ENCODE data around the gene NIPAL3. TPM values are rescaled to one million over a fixed set of nuclear protein-coding genes. Genes with fewer than 3 reads are reported as not detected.

NIPAL3 gene
- total RNA-seq, 1 experiment from 2014 or later = 7.7 TPM

GRCh38 chr1:24455272-24455671 is 39.7 kb downstream of the NIPAL3 start:
- Histone ChIP-seq H2BK5ac (ENCODE audit: insufficient read length, low read length) (no peak overlapping the region), H2BK20ac (ENCODE audit: low read depth, low read length, poor library complexity, severe bottlenecking) (no peak overlapping the region), H3K56ac (ENCODE audit: insufficient read length, low read depth, low read length) (no peak overlapping the region), H2AK5ac (ENCODE audit: insufficient read length, low read length) (no peak overlapping the region), H3K18ac (ENCODE audit: insufficient read length, low read depth, low read length) (no peak overlapping the region), H3K14ac (ENCODE audit: insufficient read depth, low read length) (no peak overlapping the region), H3T11ph (ENCODE audit: low read length) (no peak overlapping the region), H2AFZ (ENCODE audit: low read length) (no peak overlapping the region), H4K8ac (replicated peaks; ENCODE audit: insufficient read length, low read depth, low read length) (no peak overlapping the region), H3K4ac (ENCODE audit: low read depth, low read length) (no peak overlapping the region), H3K9ac (ENCODE audit: extremely low read depth, insufficient read length, low read length) (no peak overlapping the region), H3K27me3 (ENCODE audit: insufficient read depth, low read length) (no peaks in the 10 kb centered on the region), H4K91ac (ENCODE audit: insufficient read length, low read depth, low read length) (no peak overlapping the region), H3K79me1 (ENCODE audit: insufficient read depth, low read depth, low read length, poor library complexity, severe bottlenecking) (no peaks in the 10 kb centered on the region), H4K5ac (ENCODE audit: insufficient read length, low read depth, low read length) (no peak overlapping the region), H3K27ac (ENCODE audit: insufficient read length, low read depth, low read length) (no peak overlapping the region), H3K9me3 (ENCODE audit: control insufficient read depth, low read depth, low read length) (no peaks in the 10 kb centered on the region), H3K23me2 (ENCODE audit: insufficient read length, low read depth, low read length, poor library complexity, severe bottlenecking) (no peaks in the 10 kb centered on the region), H3K4me2 (ENCODE audit: insufficient read depth, insufficient read length, low read length) (no peak overlapping the region), H2BK12ac (ENCODE audit: insufficient read length, low read depth, low read length) (no peak overlapping the region), H3K23ac (ENCODE audit: insufficient read length, low read depth, low read length) (no peak overlapping the region), H4K20me1 (ENCODE audit: control insufficient read depth, insufficient read depth, insufficient read length) (no peaks in the 10 kb centered on the region), H3K79me2 (ENCODE audit: insufficient read depth, low read length) (no peaks in the 10 kb centered on the region), H2BK120ac (ENCODE audit: low read depth, low read length, poor library complexity, severe bottlenecking) (no peak overlapping the region), H3K4me1 (ENCODE audit: insufficient read depth, low read length) (no peaks in the 10 kb centered on the region), H2BK15ac (ENCODE audit: low read depth, low read length) (no peak overlapping the region)
- peak overlapping the region in 1 of 3 experiments; percentile 63; a peak in 1 of 7 replicates for H3K27ac Mint-ChIP-seq
- H3K4me3 Mint-ChIP-seq = no peak overlapping the region
- no peaks in the 10 kb centered on the region for H3K9me3 Mint-ChIP-seq
- WGBS (ENCODE audit: extremely low coverage, insufficient read length, low lambda C conversion rate) = no CpG with 5 or more reads among the region's 5 CpGs
- no peaks in the 10 kb centered on the region for H3K27me3 Mint-ChIP-seq (ENCODE audit: low read depth)
- no peak for DNase-seq
- TF ChIP-seq, protein P1, sequence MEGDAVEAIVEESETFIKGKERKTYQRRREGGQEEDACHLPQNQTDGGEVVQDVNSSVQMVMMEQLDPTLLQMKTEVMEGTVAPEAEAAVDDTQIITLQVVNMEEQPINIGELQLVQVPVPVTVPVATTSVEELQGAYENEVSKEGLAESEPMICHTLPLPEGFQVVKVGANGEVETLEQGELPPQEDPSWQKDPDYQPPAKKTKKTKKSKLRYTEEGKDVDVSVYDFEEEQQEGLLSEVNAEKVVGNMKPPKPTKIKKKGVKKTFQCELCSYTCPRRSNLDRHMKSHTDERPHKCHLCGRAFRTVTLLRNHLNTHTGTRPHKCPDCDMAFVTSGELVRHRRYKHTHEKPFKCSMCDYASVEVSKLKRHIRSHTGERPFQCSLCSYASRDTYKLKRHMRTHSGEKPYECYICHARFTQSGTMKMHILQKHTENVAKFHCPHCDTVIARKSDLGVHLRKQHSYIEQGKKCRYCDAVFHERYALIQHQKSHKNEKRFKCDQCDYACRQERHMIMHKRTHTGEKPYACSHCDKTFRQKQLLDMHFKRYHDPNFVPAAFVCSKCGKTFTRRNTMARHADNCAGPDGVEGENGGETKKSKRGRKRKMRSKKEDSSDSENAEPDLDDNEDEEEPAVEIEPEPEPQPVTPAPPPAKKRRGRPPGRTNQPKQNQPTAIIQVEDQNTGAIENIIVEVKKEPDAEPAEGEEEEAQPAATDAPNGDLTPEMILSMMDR (conservative IDR thresholded peaks at IDR 0.05) = no peak
- peaks cover 0 to 4% (median 4%) of the 10 kb centered on the region in 3 experiments; a peak in 1 of 7 replicates for H3K36me3 Mint-ChIP-seq (ENCODE audit: insufficient read depth in 1 of 3, low read depth in 3 of 3)
- peaks cover 0 to 4% of the 10 kb centered on the region in 2 experiments; a peak in 1 of 4 replicates for H3K4me1 Mint-ChIP-seq

All from H9 (cell line).